HepG2 (cell line): Measurements from ENCODE around the gene MIDN. TPM values are rescaled to one million over a fixed set of nuclear protein-coding genes. Genes with fewer than 3 reads are reported as not detected.

Source experiments
- AHR ChIP-seq: IDR thresholded peaks from 2 replicates; pipeline ENCODE4 v1.6.1; 2018; ENCODE audit warnings: missing genetic modification reagents, missing compliant biosample characterization
- HHEX ChIP-seq: IDR thresholded peaks from 2 replicates; pipeline ENCODE4 v1.6.1; 2016; ENCODE audit warnings: control low read depth
- HNRNPUL1 ChIP-seq: fragments of 200-400 bp; formaldehyde crosslinking; IDR thresholded peaks from 2 replicates; pipeline ENCODE4 v1.6.1; 2017; ENCODE audit warnings: low read depth, mild to moderate bottlenecking, low read length, moderate library complexity
- HOXA9 ChIP-seq: sonication (generic); formaldehyde crosslinking; IDR thresholded peaks from 2 replicates; pipeline ENCODE4 v1.8.1; 2022; ENCODE audit warnings: missing genetic modification reagents, mild to moderate bottlenecking, moderate library complexity, borderline replicate concordance
- NFE2L1 ChIP-seq: sonication (generic); formaldehyde crosslinking; IDR thresholded peaks from 2 replicates; pipeline ENCODE4 v1.4.0; 2020; ENCODE audit warnings: missing genetic modification reagents, mild to moderate bottlenecking, borderline replicate concordance
- POLR2A ChIP-seq, 2 experiments: IDR thresholded peaks; 2 replicates each; pipeline ENCODE4 v1.6.1; 2011; ENCODE audit warnings: low read depth in 2 of 2, low read length in 2 of 2, mild to moderate bottlenecking in 1 of 2, moderate library complexity in 1 of 2; ENCODE audit not compliant: insufficient read depth in 1 of 2
- SNAPC2 ChIP-seq: sonication (generic); formaldehyde crosslinking; IDR thresholded peaks from 2 replicates; pipeline ENCODE4 v1.8.1; 2022; ENCODE audit warnings: mild to moderate bottlenecking, missing genetic modification reagents
- TBX2 ChIP-seq: sonication (generic); formaldehyde crosslinking; IDR thresholded peaks from 2 replicates; pipeline ENCODE4 v1.5.0; 2020; ENCODE audit warnings: missing genetic modification reagents, mild to moderate bottlenecking, borderline replicate concordance
- TCF7 ChIP-seq: sonication (generic); IDR thresholded peaks from 2 replicates; pipeline ENCODE4 v1.6.1; 2016; ENCODE audit warnings: antibody characterized with exemption, low read depth
- ZBTB1 ChIP-seq: sonication (generic); formaldehyde crosslinking; IDR thresholded peaks from 2 replicates; pipeline ENCODE4 v1.4.0; 2020; ENCODE audit warnings: missing genetic modification reagents, borderline replicate concordance
- ZBTB7A ChIP-seq: sonication (generic); formaldehyde crosslinking; IDR thresholded peaks from 2 replicates; pipeline ENCODE4 v1.8.0; 2022; ENCODE audit warnings: mild to moderate bottlenecking, missing genetic modification reagents
- ZC3H4 ChIP-seq: sonication (generic); formaldehyde crosslinking; IDR thresholded peaks from 2 replicates; pipeline ENCODE4 v1.4.0; 2020; ENCODE audit warnings: missing genetic modification reagents, borderline replicate concordance
- ZNF737 ChIP-seq: sonication (generic); formaldehyde crosslinking; IDR thresholded peaks from 2 replicates; pipeline ENCODE4 v1.5.0; 2020; ENCODE audit warnings: missing genetic modification reagents, mild to moderate bottlenecking, borderline replicate concordance
- ZNF781 ChIP-seq: sonication (generic); formaldehyde crosslinking; IDR thresholded peaks from 2 replicates; pipeline ENCODE4 v1.5.1; 2020; ENCODE audit warnings: borderline replicate concordance, mild to moderate bottlenecking, missing genetic modification reagents; ENCODE audit errors: not compliant biosample characterization
- ZNF790 ChIP-seq: sonication (generic); formaldehyde crosslinking; IDR thresholded peaks from 2 replicates; pipeline ENCODE4 v1.8.0; 2022; ENCODE audit warnings: missing genetic modification reagents, mild to moderate bottlenecking, borderline replicate concordance
- ZSCAN29 ChIP-seq: sonication (generic); formaldehyde crosslinking; conservative IDR thresholded peaks from 2 replicates; pipeline ENCODE4 v1.4.0; 2020; ENCODE audit warnings: mild to moderate bottlenecking, missing genetic modification reagents
- polyA plus RNA-seq, 8 experiments: library from polyadenylated mRNA; depleted of rRNA in 3 of 8; stranded (reverse) in 7 of 8; unstranded in 1 of 8; fragments of >200 nt; fragmentation: Illumina TruSeq in 4 of 8; extraction: Trizol in 4 of 8; gene quantifications; 2 replicates each; pipeline versions ENCODE4 v1.2.1 to v1.2.3, GENCODE V29; 2011 to 2016; ENCODE audit warnings: low read depth in 4 of 8, missing spikeins in 1 of 8, mixed read lengths in 1 of 8; ENCODE audit not compliant: insufficient read depth in 1 of 8
- total RNA-seq, 5 experiments: library from RNA; depleted of rRNA; stranded (reverse); fragments of >200 nt; fragmentation: Illumina TruSeq; extraction: Trizol; gene quantifications; 2 replicates each; pipeline ENCODE4 v1.2.3, GENCODE V29; 2016; ENCODE audit warnings: low read depth in 1 of 5
- TF ChIP-seq, protein P1 (sequence below): sonication (generic); formaldehyde crosslinking; IDR thresholded peaks from 2 replicates; pipeline ENCODE4 v1.4.0; 2020; ENCODE audit warnings: missing genetic modification reagents
- TF ChIP-seq, protein P2 (sequence below): sonication (generic); formaldehyde crosslinking; IDR thresholded peaks from 2 replicates; pipeline ENCODE4 v1.5.0; 2020; ENCODE audit warnings: mild to moderate bottlenecking, missing genetic modification reagents, borderline replicate concordance
- TF ChIP-seq, protein P3 (sequence below): sonication (generic); formaldehyde crosslinking; IDR thresholded peaks from 2 replicates; pipeline ENCODE4 v1.5.0; 2020; ENCODE audit warnings: mild to moderate bottlenecking, low read depth, missing genetic modification reagents, borderline replicate concordance
- TF ChIP-seq, protein P4 (sequence below): sonication (generic); formaldehyde crosslinking; IDR thresholded peaks from 2 replicates; pipeline ENCODE4 v1.5.0; 2020; ENCODE audit warnings: mild to moderate bottlenecking, missing genetic modification reagents
- TF ChIP-seq, protein P5 (sequence below): sonication (generic); formaldehyde crosslinking; IDR thresholded peaks from 2 replicates; pipeline ENCODE4 v1.5.0; 2020; ENCODE audit warnings: missing genetic modification reagents

MIDN gene
- total and polyA plus RNA-seq, 2 of the 13 experiments (the other 11 are each of a cell fraction or from before 2014, with no cell fraction given) = 8.4 to 18.0 TPM

DNA sequence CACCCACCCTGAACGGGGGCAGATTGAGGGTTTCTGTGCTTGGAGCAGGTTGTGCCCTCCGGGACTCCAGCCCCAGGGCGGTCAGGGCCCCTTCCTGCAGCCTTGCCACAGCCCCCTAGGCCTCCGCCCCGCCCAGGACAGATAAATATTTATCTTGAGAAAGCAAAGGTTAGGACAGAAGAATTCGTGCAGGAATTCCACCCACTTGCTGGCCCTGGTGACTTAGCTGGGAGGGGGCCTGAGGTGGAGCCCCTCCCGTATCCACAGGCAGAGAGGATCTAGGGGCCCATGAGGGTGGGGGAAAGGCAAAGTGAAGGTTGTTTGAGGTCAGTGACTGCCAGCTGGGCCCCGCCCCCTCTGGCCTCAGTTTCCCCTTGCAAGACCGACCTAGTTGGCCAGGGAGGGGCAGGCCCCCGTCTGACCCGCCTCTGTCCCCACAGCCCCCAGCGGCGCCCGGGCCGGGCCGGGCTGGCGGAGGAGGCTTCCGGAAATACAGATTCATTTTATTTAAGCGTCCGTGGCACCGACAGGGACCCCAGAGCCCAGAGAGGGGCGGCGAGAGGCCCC, 5.2 kb downstream of the MIDN start (continued):
- TF ChIP-seq, protein P1, sequence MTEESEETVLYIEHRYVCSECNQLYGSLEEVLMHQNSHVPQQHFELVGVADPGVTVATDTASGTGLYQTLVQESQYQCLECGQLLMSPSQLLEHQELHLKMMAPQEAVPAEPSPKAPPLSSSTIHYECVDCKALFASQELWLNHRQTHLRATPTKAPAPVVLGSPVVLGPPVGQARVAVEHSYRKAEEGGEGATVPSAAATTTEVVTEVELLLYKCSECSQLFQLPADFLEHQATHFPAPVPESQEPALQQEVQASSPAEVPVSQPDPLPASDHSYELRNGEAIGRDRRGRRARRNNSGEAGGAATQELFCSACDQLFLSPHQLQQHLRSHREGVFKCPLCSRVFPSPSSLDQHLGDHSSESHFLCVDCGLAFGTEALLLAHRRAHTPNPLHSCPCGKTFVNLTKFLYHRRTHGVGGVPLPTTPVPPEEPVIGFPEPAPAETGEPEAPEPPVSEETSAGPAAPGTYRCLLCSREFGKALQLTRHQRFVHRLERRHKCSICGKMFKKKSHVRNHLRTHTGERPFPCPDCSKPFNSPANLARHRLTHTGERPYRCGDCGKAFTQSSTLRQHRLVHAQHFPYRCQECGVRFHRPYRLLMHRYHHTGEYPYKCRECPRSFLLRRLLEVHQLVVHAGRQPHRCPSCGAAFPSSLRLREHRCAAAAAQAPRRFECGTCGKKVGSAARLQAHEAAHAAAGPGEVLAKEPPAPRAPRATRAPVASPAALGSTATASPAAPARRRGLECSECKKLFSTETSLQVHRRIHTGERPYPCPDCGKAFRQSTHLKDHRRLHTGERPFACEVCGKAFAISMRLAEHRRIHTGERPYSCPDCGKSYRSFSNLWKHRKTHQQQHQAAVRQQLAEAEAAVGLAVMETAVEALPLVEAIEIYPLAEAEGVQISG = peak; percentile 38; the same call in 1 of the 2 replicates
- TF ChIP-seq HNRNPUL1 (no peak), ZSCAN29 (no peak), TBX2 (CRISPR knock-in tag) (peak; percentile 76), POLR2A (IDR thresholded peaks at IDR 0.05; ENCODE audit: insufficient read depth in 1 of 2, low read depth in 2 of 2, low read length in 2 of 2) (peak; percentile 54 to 61; a peak in 2 of 4 replicates), AHR (CRISPR knock-in tag) (no peak), ZC3H4 (CRISPR knock-in tag) (no peak), TCF7 (peak; percentile 54), ZBTB1 (CRISPR knock-in tag) (no peak), SNAPC2 (CRISPR knock-in tag) (no peak), ZBTB7A (peak; percentile 79; the same call in 1 of the 2 replicates), ZNF737 (CRISPR knock-in tag) (no peak), HOXA9 (CRISPR knock-in tag) (no peak), ZNF790 (CRISPR knock-in tag) (no peak), NFE2L1 (CRISPR knock-in tag) (no peak), HHEX (no peak), ZNF781 (CRISPR knock-in tag) (no peak)
- TF ChIP-seq, protein P2, sequence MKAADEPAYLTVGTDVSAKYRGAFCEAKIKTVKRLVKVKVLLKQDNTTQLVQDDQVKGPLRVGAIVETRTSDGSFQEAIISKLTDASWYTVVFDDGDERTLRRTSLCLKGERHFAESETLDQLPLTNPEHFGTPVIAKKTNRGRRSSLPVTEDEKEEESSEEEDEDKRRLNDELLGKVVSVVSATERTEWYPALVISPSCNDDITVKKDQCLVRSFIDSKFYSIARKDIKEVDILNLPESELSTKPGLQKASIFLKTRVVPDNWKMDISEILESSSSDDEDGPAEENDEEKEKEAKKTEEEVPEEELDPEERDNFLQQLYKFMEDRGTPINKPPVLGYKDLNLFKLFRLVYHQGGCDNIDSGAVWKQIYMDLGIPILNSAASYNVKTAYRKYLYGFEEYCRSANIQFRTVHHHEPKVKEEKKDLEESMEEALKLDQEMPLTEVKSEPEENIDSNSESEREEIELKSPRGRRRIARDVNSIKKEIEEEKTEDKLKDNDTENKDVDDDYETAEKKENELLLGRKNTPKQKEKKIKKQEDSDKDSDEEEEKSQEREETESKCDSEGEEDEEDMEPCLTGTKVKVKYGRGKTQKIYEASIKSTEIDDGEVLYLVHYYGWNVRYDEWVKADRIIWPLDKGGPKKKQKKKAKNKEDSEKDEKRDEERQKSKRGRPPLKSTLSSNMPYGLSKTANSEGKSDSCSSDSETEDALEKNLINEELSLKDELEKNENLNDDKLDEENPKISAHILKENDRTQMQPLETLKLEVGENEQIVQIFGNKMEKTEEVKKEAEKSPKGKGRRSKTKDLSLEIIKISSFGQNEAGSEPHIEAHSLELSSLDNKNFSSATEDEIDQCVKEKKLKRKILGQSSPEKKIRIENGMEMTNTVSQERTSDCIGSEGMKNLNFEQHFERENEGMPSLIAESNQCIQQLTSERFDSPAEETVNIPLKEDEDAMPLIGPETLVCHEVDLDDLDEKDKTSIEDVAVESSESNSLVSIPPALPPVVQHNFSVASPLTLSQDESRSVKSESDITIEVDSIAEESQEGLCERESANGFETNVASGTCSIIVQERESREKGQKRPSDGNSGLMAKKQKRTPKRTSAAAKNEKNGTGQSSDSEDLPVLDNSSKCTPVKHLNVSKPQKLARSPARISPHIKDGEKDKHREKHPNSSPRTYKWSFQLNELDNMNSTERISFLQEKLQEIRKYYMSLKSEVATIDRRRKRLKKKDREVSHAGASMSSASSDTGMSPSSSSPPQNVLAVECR = peak; percentile 56
- TF ChIP-seq, protein P3, sequence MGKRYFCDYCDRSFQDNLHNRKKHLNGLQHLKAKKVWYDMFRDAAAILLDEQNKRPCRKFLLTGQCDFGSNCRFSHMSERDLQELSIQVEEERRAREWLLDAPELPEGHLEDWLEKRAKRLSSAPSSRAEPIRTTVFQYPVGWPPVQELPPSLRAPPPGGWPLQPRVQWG (CRISPR knock-in tag) = no peak
- TF ChIP-seq, protein P4, sequence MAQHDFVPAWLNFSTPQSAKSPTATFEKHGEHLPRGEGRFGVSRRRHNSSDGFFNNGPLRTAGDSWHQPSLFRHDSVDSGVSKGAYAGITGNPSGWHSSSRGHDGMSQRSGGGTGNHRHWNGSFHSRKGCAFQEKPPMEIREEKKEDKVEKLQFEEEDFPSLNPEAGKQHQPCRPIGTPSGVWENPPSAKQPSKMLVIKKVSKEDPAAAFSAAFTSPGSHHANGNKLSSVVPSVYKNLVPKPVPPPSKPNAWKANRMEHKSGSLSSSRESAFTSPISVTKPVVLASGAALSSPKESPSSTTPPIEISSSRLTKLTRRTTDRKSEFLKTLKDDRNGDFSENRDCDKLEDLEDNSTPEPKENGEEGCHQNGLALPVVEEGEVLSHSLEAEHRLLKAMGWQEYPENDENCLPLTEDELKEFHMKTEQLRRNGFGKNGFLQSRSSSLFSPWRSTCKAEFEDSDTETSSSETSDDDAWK (CRISPR knock-in tag) = no peak
- TF ChIP-seq, protein P5, sequence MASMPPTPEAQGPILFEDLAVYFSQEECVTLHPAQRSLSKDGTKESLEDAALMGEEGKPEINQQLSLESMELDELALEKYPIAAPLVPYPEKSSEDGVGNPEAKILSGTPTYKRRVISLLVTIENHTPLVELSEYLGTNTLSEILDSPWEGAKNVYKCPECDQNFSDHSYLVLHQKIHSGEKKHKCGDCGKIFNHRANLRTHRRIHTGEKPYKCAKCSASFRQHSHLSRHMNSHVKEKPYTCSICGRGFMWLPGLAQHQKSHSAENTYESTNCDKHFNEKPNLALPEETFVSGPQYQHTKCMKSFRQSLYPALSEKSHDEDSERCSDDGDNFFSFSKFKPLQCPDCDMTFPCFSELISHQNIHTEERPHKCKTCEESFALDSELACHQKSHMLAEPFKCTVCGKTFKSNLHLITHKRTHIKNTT (CRISPR knock-in tag) = no peak
